GM19372 (cell line): Measurements from ENCODE around the gene TBC1D5.
"Not testable (repeated sequence)": the region's sequence is repeated elsewhere in the genome, so short reads cannot be mapped to it uniquely, and the experiment has no call there.

Experiments
- ATAC-seq: cut with Tn5 transposase; IDR thresholded peaks from one replicate; pipeline ENCODE4 v1.9.1; 2021; ENCODE audit warnings: mild to moderate bottlenecking, low read depth, moderate library complexity; ENCODE audit not compliant: unreplicated experiment

The TBC1D5 gene

GRCh38 chr3:17373304-17373703 lies 369.1 kb downstream of the TBC1D5 start:
- ATAC-seq = no peak

GRCh38 chr3:17372362-17373210 lies 369.8 kb downstream of the TBC1D5 start:
- no peak for ATAC-seq

DNA sequence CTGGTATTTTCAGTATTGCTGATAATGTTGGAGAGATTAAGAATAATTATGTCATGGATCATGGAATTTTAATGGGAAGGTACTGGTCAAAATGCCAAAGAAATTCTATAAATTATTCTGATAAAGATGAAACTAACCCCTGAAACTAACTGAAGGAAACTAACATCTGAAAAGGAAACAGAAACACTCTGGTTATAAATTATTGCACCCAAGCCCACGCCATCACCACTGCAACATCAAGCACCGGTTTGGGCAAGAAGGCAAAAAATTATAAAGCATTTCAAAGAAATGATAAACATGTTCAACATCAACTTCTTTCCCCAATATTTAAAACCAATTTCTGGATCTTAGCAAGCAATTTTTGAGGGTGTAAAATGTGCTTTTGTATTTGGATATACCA lies 372.5 kb downstream of the TBC1D5 start:
- ATAC-seq = no peak

DNA sequence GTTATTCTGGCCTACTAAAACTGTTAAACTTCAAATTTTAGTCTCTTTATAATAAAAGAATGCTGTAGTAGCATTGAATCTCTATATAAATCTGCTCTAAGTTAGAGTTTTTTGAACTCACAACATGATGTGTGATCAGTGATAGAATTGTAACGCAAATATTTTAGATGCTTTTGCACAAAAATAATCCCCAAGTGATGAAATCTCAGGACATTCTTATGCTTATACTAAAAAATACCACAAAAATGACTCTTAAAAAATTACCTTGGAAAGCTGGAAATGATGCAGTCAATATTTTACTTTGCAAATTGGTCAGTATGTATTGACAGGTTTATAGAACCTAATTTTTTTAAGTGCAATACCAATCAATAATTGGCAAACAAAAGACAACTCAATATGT lies 375.3 kb downstream of the TBC1D5 start:
- ATAC-seq = no peak

DNA sequence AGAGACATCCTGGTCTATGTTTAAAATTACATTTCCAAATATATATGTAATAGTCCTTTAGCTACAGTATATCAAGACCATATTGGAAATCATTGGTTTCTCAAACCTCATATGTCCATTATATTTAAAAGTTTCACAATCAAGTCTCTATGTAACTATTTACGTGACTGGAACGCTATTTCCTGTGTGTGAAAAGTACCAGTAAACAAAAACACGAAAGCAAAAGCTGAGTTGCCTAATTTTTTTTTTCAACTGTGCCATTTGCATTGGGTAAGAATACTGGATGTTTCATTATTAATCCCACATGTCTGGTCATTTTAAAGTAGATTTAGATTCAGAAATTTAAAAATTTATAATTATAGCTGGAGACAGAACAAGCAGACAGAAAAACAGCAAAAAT lies 381.4 kb downstream of the TBC1D5 start:
- no peak for ATAC-seq

DNA sequence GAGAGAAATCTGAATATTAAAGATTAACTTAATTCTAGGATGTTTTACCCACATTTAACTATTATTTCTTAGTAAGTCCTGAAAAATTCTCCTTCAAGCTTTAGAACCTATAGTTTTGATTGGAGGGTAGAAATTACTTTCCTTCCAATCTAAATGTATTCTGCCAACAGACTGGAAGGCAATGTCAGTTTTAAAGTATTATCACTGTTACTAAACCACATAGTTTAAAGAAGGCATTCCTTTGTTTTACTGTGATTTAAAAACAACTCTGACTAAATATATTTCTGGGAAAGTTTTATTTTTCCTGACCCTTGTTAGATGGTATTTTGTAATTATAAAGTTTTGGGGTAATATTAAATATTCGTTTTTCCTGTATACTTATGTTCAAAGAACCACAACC lies 382.5 kb downstream of the TBC1D5 start:
- ATAC-seq = no peak

- ATAC-seq = no peak
These were observed 385.3 kb downstream of the TBC1D5 start for GRCh38 chr3:17357035-17357710.

- no peak for ATAC-seq
These were observed 385.8 kb downstream of the TBC1D5 start for GRCh38 chr3:17356585-17356984.

DNA sequence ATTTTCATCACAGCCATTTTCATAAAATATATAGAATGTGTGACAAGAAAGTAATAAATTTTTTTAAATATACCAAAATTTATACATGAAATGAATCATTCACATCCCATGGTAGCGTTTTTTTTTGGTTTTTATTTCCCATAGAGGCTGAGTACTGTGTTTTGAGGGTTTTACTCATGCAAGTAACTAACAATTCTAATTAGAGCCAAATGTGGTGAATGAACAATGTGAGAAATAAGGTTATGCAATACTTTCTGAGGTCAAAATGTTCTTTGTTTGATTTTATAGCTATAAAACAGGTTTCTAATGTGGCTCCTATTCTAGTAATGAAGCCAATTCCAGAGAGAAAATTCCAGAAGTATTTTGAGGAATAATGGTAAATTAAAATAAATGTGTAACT lies 386.8 kb downstream of the TBC1D5 start:
- no peak for ATAC-seq

GRCh38 chr3:17354341-17354740 lies 388.1 kb downstream of the TBC1D5 start:
- ATAC-seq = no peak

GRCh38 chr3:17352620-17353019 lies 389.8 kb downstream of the TBC1D5 start:
- ATAC-seq = no peak

DNA sequence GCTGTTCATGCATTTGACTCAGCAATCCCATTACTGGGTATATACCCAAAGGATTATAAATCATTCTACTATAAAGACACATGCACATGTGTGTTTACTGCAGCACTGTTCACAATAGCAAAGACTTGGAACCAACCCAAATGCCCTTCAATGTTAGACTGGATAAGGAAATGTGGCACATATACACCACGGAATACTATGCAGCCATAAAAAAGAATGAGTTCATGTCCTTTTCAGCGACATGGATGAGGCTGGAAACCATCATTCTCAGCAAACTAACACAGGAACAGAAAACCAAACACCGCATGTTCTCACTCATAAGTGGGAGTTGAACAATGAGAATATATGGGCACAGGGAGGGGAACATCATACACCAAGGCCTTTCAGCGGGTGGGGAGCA lies 391.2 kb downstream of the TBC1D5 start:
- not testable (repeated sequence) for ATAC-seq

GRCh38 chr3:17349093-17349492 lies 393.3 kb downstream of the TBC1D5 start:
- ATAC-seq = no peak

DNA sequence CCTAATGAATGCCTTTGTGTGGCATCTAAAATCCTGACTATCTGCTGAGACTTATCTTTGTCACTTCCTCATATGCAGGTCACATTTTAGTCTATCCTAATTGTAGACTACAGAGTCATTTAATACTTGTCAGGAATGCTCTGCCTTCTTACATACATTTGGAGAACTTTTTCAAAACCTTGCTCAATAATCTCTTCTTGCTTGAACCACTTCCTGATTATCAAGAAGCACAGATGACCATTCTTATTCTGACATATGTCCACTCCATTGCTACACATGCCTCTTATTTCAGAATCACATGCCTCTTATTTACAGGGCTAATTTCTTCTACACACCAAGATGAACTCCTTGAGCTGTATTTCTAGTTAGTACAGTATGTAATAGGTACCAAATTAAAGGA lies 400.3 kb downstream of the TBC1D5 start:
- no peak for ATAC-seq

- no peak for ATAC-seq
These were observed 401.7 kb downstream of the TBC1D5 start for GRCh38 chr3:17340693-17341092.

DNA sequence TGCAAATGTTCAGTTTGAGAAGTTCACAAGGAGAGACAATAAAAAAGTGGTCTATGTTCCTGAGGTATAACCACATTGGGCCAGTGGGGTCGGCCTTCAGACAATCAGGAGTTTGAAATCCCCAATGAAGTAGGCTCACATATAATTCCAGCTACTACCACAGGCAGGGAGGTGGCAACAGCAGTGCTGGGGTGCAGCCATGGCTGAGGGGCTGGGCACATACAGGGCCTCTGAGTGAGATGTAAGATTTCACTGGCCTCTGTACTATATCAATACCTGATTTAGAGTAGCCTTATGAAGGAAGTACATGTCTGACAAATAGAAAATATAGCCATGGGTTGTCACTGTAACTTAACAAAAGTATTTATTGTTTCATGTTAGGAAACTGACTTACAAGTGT lies 402.2 kb downstream of the TBC1D5 start:
- no peak for ATAC-seq

GRCh38 chr3:17339132-17339575 lies 403.3 kb downstream of the TBC1D5 start:
- no peak for ATAC-seq

DNA sequence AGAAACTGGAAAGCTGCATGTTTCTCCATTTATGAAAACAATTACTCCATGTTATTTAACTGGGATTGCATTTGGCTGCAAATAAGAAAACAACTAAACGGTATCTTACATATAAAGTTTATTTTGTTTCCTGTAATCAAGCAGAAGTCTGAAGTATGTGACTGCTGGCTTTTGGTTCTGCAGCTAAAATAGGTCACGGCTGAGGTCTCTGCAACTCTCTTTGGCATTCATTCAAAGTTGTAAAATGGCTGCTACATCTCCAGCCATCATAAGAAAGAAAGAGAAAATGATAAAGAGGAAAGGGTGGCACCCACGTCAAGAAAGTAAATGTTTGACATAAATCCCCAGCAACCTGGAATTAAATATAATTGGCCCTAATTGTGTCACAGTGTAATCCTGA lies 406.1 kb downstream of the TBC1D5 start:
- no peak for ATAC-seq

GRCh38 chr3:17333893-17334292 lies 408.5 kb downstream of the TBC1D5 start:
- ATAC-seq = no peak

- no peak for ATAC-seq
These were observed 409.0 kb downstream of the TBC1D5 start for GRCh38 chr3:17333446-17333845.

- ATAC-seq = no peak
These were observed 411.8 kb downstream of the TBC1D5 start for GRCh38 chr3:17330660-17331059.

DNA sequence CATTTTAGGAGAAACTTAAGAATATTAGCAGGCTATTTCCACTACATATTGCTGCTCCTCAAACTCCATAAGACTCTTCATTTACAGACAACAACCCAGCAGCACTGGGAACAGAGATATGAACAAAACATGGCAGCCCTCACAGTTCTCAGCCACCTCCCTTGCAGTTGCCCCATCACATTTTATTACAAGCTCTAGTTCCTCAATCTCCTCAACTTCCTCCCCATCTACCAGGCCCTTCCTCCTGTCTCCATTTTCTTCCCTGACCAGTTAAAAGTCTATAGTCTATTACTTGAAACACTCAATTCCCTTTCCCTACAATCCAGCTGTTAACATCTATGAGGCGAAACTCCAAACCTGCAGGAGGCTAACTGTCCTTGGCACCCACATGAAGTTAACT lies 412.5 kb downstream of the TBC1D5 start:
- no peak for ATAC-seq
